Right cardiac atrium (tissue), 5 donors: ENCODE data around the gene CHD9NB. TPM values are rescaled to one million over a fixed set of nuclear protein-coding genes. Genes with fewer than 3 reads are reported as not detected.

Experiments
- ATAC-seq, 2 donors: fragments of 200-7000 bp; cut with Tn5 transposase; one replicate each; pipeline versions ENCODE4 v1.8.0 to v1.9.1; 2020; ENCODE audit warnings: moderate library complexity in 2 of 2, mild to moderate bottlenecking in 1 of 2
- DNase-seq, 3 donors: peaks; one replicate each; pipeline ENCODE4 v3.0.0-alpha.2; 2020
- H3K27ac ChIP-seq: one replicate; pipeline ENCODE4 v1.5.1; 2013; ENCODE audit warnings: mild to moderate bottlenecking, low read length, control low read depth, moderate library complexity
- H3K27me3 ChIP-seq: one replicate; pipeline ENCODE4 v1.6.1; 2013; ENCODE audit not compliant: control insufficient read depth, insufficient read depth
- H3K4me1 ChIP-seq: one replicate; pipeline ENCODE4 v1.6.1; 2013; ENCODE audit warnings: low read length; ENCODE audit not compliant: control insufficient read depth, insufficient read depth
- H3K4me3 ChIP-seq: one replicate; pipeline ENCODE4 v1.5.1; 2013; ENCODE audit warnings: low read length, control low read depth
- H3K9me3 ChIP-seq: one replicate; pipeline ENCODE4 v1.6.1; 2013; ENCODE audit warnings: low read length; ENCODE audit not compliant: control insufficient read depth
- WGBS: extraction: QIAGEN DNeasy Blood & Tissue Kit; methylation state at CpG from one replicate; pipeline ENCODE4 v1.1.7; 2013; 5-methylcytosine and 5-hydroxymethylcytosine counted together
- intact Hi-C, 4 donors: fragments of 100-400 bp; cut with DNase I; formaldehyde crosslinking; loops; one replicate each; pipeline versions ENCODE4 v1.11.0 to v1.14.0; 2022 to 2023
- polyA plus RNA-seq: library from polyadenylated mRNA; stranded (reverse); fragments of 200-250 nt; gene quantifications from one replicate; pipeline ENCODE4 v1.2.3, GENCODE V29; 2013
- total RNA-seq, 4 donors: library from RNA; stranded (reverse); fragmentation: NEBNext Ultra II Directional; extraction: Animal tissue kit (Norgen Biotek cat#: 25700); gene quantifications; one replicate each; pipeline ENCODE4 v1.2.1, GENCODE V29; 2021
- donor health status: healthy with polysubstance abuse.
- donor health status: DM: no; HTN: yes; CAD: no.
- donor health status: DM: no; HTN: no; CAD: no.
- donor health status: DM: no; HTN: yes; CAD: no; lungs with severe emphysema.
- donor health status: DM: yes; HTN: yes; CAD: no.

Gene CHD9NB
- total and polyA plus RNA-seq, 5 donors: 0.50 to 0.94 (median 0.77) TPM

- no peak overlapping the region for H3K4me3 ChIP-seq
- H3K9me3 ChIP-seq: no peaks in the 10 kb centered on the region
- no peak overlapping the region for H3K27ac ChIP-seq
- DNase-seq (no peak), ATAC-seq (no peak)
- 85% methylated on average over 4 of the region's 4 CpGs for WGBS
- intact Hi-C loops: no loop called here
- no peaks in the 10 kb centered on the region for H3K27me3 ChIP-seq
- peaks cover 20% of the 10 kb centered on the region for H3K4me1 ChIP-seq
Measured at GRCh38 chr16:53068423-53068833, 15.7 kb upstream of the CHD9NB start.

- Histone ChIP-seq H3K27ac (no peak overlapping the region), H3K27me3 (no peaks in the 10 kb centered on the region), H3K4me3 (no peak overlapping the region), H3K9me3 (no peaks in the 10 kb centered on the region), H3K4me1 (peaks cover 19% of the 10 kb centered on the region)
- DNase-seq (no peak), ATAC-seq (no peak)
- intact Hi-C loops: no loop called here
- 80% methylated on average over 2 of the region's 2 CpGs for WGBS
Measured at GRCh38 chr16:53067675-53068074, 15.0 kb upstream of the CHD9NB start.

- no peak overlapping the region for H3K4me3 ChIP-seq
- peak overlapping the region; percentile 76 for H3K27ac ChIP-seq
- no peaks in the 10 kb centered on the region for H3K9me3 ChIP-seq
- no peaks in the 10 kb centered on the region for H3K27me3 ChIP-seq
- DNase-seq: no peak
- peak; percentile 75 to 82 for ATAC-seq
- WGBS: 44% methylated on average over 6 of the region's 6 CpGs
- intact Hi-C loops: no loop called here
- H3K4me1 ChIP-seq: peaks cover 15% of the 10 kb centered on the region
Measured at GRCh38 chr16:53065461-53066061, 12.9 kb upstream of the CHD9NB start.

DNA sequence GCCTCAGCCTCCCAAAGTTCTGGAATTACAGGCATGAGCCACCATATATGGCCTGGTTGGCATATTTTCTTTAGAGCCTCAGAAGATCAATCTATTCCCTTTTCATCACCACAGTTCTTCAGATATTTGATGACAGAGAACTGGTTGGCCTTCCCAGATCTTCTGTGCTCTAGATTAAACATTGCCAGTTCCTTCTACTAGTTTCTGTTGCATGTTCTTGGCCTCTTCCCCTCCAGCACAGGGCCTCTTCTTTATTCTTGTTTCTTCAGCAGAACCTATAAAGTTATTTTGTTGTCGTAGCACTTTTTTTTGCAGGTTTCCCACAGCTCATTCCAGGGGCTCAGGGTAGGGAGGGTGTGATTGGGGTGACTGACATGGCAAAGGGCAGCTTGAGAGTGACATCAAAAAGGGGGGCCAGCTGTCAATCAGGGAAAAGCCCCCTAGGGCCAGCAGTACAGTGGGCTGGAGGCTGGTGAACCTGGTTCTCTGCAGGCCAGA lies 11.4 kb upstream of the CHD9NB start:
- Histone ChIP-seq H3K4me1 (peaks cover 15% of the 10 kb centered on the region), H3K27ac (no peak overlapping the region), H3K27me3 (no peaks in the 10 kb centered on the region), H3K9me3 (no peaks in the 10 kb centered on the region), H3K4me3 (no peak overlapping the region)
- no peak for DNase-seq
- WGBS: 78% methylated on average over 1 of the region's 1 CpG
- peak in 1 of 2 donors; percentile 19 for ATAC-seq
- intact Hi-C loops: no loop called here

GRCh38 chr16:53061701-53062159 lies 9.0 kb upstream of the CHD9NB start:
- intact Hi-C loops: no loop called here
- Histone ChIP-seq H3K4me3 (no peak overlapping the region), H3K9me3 (no peaks in the 10 kb centered on the region), H3K4me1 (peaks cover 19% of the 10 kb centered on the region), H3K27ac (peak overlapping the region; percentile 14), H3K27me3 (no peaks in the 10 kb centered on the region)
- peak; percentile 47 to 69 (median 57) for DNase-seq
- 45% methylated on average over 3 of the region's 3 CpGs for WGBS
- peak; percentile 67 to 71 for ATAC-seq

- Histone ChIP-seq H3K27me3 (no peaks in the 10 kb centered on the region), H3K27ac (no peak overlapping the region), H3K9me3 (no peaks in the 10 kb centered on the region), H3K4me3 (no peak overlapping the region), H3K4me1 (peaks cover 19% of the 10 kb centered on the region)
- intact Hi-C loops: no loop called here
- ATAC-seq: no peak
- DNase-seq: no peak
- WGBS: 89% methylated on average over 5 of the region's 5 CpGs
Measured at GRCh38 chr16:53061256-53061655, 8.6 kb upstream of the CHD9NB start.

- intact Hi-C loops: loop anchor here (5.0 to 10.0 kb wide), 8 partner anchors 33 to 225 kb away; no protein-coding TSS in a partner anchor
- ATAC-seq: no peak
- WGBS: 94% methylated on average over 7 of the region's 7 CpGs
Measured at GRCh38 chr16:53059672-53060071, 7.0 kb upstream of the CHD9NB start.

GRCh38 chr16:53058882-53059281 lies 6.2 kb upstream of the CHD9NB start:
- no peaks in the 10 kb centered on the region for H3K27me3 ChIP-seq
- no peak overlapping the region for H3K4me3 ChIP-seq
- no peak for DNase-seq
- 89% methylated on average over 5 of the region's 5 CpGs for WGBS
- no peaks in the 10 kb centered on the region for H3K9me3 ChIP-seq
- no peak overlapping the region for H3K27ac ChIP-seq
- peaks cover 9% of the 10 kb centered on the region for H3K4me1 ChIP-seq
- intact Hi-C loops: loop anchor here (5.0 to 10.0 kb wide), 8 partner anchors 33 to 226 kb away; no protein-coding TSS in a partner anchor
- ATAC-seq: no peak

More at GRCh38 chr16:53059672-53060071, 7.0 kb upstream of the CHD9NB start:
- Histone ChIP-seq H3K4me1 (peaks cover 12% of the 10 kb centered on the region), H3K4me3 (no peak overlapping the region), H3K27ac (no peak overlapping the region), H3K27me3 (no peaks in the 10 kb centered on the region), H3K9me3 (no peaks in the 10 kb centered on the region)
- DNase-seq: no peak

DNA sequence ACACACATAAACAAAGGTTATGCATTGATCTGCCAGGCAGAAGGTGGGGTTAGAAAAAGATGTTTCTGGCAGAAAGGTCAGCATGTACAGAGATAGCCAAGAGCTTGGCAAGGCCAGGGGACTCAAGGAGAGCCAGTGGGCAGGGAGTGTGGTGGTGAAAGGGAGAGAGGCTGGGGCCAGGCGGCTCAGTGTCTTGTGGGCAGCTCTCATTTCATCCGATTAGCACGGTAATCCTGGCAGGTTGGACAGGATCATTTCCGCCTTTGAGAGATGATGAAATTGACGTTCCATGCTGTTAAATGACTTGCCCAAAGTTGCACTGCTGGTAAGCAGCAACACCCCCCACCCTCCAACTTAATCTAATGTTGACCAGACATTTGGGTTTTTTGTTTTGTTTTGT lies 5.7 kb upstream of the CHD9NB start:
- no peak for DNase-seq
- Histone ChIP-seq H3K27me3 (no peaks in the 10 kb centered on the region), H3K9me3 (no peaks in the 10 kb centered on the region), H3K27ac (no peak overlapping the region), H3K4me3 (no peak overlapping the region), H3K4me1 (peaks cover 9% of the 10 kb centered on the region)
- 81% methylated on average over 5 of the region's 5 CpGs for WGBS
- intact Hi-C loops: loop anchor here (5.0 to 10.0 kb wide), 8 partner anchors 34 to 226 kb away; no protein-coding TSS in a partner anchor
- no peak for ATAC-seq

- no peak for DNase-seq
- WGBS: 79% methylated on average over 8 of the region's 8 CpGs
- no peak for ATAC-seq
- Histone ChIP-seq H3K4me1 (peaks cover 9% of the 10 kb centered on the region), H3K27me3 (no peaks in the 10 kb centered on the region), H3K9me3 (no peaks in the 10 kb centered on the region), H3K27ac (no peak overlapping the region), H3K4me3 (no peak overlapping the region)
- intact Hi-C loops: loop anchor here (5.0 to 10.0 kb wide), 8 partner anchors 35 to 227 kb away; no protein-coding TSS in a partner anchor
Measured at GRCh38 chr16:53057658-53058057, 5.0 kb upstream of the CHD9NB start.

GRCh38 chr16:53056392-53056881 lies 3.7 kb upstream of the CHD9NB start:
- Histone ChIP-seq H3K27me3 (no peaks in the 10 kb centered on the region), H3K27ac (peak overlapping the region; percentile 49), H3K9me3 (no peaks in the 10 kb centered on the region), H3K4me3 (peak overlapping the region; percentile 75), H3K4me1 (peaks cover 4% of the 10 kb centered on the region)
- DNase-seq: peak in 2 of 3 donors; percentile 53 to 57
- ATAC-seq: no peak
- intact Hi-C loops: loop anchor here (5.0 to 10.0 kb wide), 8 partner anchors 36 to 228 kb away; no protein-coding TSS in a partner anchor
- 67% methylated on average over 8 of the region's 8 CpGs for WGBS
